ENCODE results near the gene NSUN6. TPM values are rescaled to one million over a fixed set of nuclear protein-coding genes. Genes with fewer than 3 reads are reported as not detected.

The NSUN6 gene
- total and polyA plus RNA-seq, 10 of the 15 experiments (the other 5 are each of a cell fraction or from before 2014, with no cell fraction given), result 10.2 to 25.0 (median 15.6) TPM

GRCh38 chr10:18651324-18652007 is at the start of gene NSUN6 (continued):
- TF ChIP-seq PAX5 (IDR thresholded peaks at IDR 0.05; ENCODE audit: borderline replicate concordance, low read depth, low read length), result 0 out of 2 replicates have a peak, but pooled peaks have one; percentile 41
- TF ChIP-seq TBL1XR1 (IDR thresholded peaks at IDR 0.05; ENCODE audit: low read depth, low read length), result no peak
- TF ChIP-seq SREBF2 (IDR thresholded peaks at IDR 0.05; ENCODE audit: low read length), result no peak; the same call in 1 of the 2 replicates
- no peak; the same call in 1 of the 2 replicates for TF ChIP-seq RBBP5 (conservative IDR thresholded peaks at IDR 0.05)
- TF ChIP-seq, protein P1, sequence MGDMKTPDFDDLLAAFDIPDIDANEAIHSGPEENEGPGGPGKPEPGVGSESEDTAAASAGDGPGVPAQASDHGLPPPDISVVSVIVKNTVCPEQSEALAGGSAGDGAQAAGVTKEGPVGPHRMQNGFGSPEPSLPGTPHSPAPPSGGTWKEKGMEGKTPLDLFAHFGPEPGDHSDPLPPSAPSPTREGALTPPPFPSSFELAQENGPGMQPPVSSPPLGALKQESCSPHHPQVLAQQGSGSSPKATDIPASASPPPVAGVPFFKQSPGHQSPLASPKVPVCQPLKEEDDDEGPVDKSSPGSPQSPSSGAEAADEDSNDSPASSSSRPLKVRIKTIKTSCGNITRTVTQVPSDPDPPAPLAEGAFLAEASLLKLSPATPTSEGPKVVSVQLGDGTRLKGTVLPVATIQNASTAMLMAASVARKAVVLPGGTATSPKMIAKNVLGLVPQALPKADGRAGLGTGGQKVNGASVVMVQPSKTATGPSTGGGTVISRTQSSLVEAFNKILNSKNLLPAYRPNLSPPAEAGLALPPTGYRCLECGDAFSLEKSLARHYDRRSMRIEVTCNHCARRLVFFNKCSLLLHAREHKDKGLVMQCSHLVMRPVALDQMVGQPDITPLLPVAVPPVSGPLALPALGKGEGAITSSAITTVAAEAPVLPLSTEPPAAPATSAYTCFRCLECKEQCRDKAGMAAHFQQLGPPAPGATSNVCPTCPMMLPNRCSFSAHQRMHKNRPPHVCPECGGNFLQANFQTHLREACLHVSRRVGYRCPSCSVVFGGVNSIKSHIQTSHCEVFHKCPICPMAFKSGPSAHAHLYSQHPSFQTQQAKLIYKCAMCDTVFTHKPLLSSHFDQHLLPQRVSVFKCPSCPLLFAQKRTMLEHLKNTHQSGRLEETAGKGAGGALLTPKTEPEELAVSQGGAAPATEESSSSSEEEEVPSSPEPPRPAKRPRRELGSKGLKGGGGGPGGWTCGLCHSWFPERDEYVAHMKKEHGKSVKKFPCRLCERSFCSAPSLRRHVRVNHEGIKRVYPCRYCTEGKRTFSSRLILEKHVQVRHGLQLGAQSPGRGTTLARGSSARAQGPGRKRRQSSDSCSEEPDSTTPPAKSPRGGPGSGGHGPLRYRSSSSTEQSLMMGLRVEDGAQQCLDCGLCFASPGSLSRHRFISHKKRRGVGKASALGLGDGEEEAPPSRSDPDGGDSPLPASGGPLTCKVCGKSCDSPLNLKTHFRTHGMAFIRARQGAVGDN (IDR thresholded peaks at IDR 0.05), result peak; percentile 43; the same call in 1 of the 2 replicates
- no peak for TF ChIP-seq NR2F1 (conservative IDR thresholded peaks at IDR 0.05)
- TF ChIP-seq SUPT20H (IDR thresholded peaks at IDR 0.05; ENCODE audit: borderline replicate concordance, control insufficient read depth, low read depth, low read length), result no peak
- TF ChIP-seq, protein P2, sequence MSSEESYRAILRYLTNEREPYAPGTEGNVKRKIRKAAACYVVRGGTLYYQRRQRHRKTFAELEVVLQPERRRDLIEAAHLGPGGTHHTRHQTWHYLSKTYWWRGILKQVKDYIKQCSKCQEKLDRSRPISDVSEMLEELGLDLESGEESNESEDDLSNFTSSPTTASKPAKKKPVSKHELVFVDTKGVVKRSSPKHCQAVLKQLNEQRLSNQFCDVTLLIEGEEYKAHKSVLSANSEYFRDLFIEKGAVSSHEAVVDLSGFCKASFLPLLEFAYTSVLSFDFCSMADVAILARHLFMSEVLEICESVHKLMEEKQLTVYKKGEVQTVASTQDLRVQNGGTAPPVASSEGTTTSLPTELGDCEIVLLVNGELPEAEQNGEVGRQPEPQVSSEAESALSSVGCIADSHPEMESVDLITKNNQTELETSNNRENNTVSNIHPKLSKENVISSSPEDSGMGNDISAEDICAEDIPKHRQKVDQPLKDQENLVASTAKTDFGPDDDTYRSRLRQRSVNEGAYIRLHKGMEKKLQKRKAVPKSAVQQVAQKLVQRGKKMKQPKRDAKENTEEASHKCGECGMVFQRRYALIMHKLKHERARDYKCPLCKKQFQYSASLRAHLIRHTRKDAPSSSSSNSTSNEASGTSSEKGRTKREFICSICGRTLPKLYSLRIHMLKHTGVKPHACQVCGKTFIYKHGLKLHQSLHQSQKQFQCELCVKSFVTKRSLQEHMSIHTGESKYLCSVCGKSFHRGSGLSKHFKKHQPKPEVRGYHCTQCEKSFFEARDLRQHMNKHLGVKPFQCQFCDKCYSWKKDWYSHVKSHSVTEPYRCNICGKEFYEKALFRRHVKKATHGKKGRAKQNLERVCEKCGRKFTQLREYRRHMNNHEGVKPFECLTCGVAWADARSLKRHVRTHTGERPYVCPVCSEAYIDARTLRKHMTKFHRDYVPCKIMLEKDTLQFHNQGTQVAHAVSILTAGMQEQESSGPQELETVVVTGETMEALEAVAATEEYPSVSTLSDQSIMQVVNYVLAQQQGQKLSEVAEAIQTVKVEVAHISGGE (CRISPR knock-in tag; IDR thresholded peaks at IDR 0.05), result no peak

Measured in GM12878 (cell line).